ENCODE measurements around the gene GUCA2A.

GUCA2A gene

DNA sequence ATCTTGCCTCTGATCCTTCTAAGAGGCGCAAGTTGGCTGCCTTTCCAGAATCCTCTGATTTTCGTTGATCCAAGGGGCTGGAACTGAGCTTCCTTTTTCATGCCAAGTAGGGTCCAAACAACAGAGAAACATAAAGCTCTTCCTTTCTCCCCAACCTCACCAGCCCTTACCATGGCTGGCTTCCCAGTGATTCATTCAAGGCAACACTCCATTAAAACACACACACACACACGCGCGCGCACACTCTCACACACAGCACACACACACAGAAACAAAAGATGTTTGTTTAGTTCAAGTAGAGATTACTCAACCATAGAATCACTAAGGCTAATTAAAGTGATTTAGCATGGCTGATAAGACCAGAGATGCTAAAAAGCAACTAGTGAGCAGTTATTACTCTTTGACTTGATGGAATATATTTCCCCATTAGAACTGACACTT, 13.0 kb upstream of the GUCA2A start:
- peak in 34 of 51 donors; percentile 10 to 78 (median 46) for DNase-seq

GRCh38 chr1:42176902-42177519, 12.5 kb upstream of the GUCA2A start:
- DNase-seq, result peak in 11 of 51 donors; percentile 3 to 73 (median 12)

DNA sequence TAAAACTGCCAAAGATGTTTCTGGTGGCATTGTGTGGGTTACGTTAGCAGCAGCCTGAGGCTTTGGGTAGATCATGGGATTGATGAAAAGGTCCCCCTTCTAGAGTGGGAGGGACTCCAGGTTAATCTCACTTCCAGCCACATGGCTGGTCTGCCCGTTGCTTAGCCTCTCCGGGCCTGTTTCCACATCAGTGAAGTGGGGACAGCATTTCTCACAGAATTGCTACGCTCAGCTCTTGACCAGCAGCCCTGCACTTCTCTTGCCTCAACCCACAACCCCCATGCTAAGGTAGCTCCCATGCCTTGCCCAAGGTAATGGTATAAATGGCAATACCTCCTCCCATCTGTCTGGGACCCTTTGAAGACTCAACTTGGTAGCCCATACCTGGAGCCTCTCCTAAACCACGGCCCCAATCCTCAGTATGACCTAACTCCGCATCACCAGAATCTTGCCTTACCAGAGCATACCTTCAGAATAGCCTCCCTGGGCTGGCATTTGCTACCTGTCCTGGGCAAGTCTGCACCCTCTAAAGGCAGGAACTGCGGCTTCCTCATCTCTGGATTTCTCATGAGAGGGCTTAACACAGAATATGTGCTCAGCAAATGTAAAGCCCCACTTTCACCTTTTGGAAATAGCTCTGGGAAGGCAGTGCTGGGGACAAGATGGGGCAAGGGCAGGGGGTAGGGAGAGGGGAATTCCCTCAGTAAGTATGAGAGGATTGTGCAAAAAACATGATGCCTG, 10.9 kb upstream of the GUCA2A start:
- no peak for DNase-seq

GRCh38 chr1:42173961-42174735, 9.6 kb upstream of the GUCA2A start:
- peak in 1 of 51 donors; percentile 9 for DNase-seq

- DNase-seq, result peak in 42 of 51 donors; percentile 9 to 75 (median 44)
Measured at GRCh38 chr1:42173155-42173933, 8.8 kb upstream of the GUCA2A start.

DNA sequence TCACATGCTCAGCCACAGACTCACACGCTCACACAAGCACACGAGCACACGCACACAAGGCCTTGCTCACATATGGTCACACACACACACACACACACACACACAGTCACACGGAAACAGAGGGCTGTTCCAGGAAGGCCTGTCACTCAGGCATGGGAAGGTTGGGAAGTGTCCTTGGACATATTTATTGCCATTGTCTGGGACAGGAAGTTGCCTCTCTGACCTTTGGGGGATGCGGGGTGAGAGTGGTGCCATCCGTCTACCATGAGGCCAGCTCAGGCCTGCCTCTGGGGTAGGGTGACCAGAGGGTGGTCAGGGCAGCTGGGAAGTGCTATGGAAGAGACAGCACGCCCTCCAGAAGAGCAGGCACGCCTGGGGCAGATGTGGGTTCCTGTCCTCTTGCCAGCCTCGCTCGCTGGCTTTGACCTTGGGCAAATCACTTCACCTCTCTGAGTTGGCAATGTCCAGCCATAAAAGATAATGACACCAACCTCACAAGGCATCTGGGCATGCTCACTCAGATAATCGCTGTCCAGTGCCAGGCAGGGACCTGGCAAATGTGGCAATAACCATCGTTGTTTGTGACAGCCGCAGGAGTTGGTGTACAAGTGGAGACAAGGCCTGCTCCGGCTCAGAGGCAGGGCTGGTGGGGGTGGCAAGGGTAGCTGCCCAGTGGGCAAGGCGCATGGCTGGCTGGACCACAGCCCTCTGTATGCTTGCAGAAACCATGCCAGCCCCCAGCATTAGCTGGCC, 8.0 kb upstream of the GUCA2A start:
- peak in 2 of 51 donors; percentile 19 to 41 for DNase-seq

DNA sequence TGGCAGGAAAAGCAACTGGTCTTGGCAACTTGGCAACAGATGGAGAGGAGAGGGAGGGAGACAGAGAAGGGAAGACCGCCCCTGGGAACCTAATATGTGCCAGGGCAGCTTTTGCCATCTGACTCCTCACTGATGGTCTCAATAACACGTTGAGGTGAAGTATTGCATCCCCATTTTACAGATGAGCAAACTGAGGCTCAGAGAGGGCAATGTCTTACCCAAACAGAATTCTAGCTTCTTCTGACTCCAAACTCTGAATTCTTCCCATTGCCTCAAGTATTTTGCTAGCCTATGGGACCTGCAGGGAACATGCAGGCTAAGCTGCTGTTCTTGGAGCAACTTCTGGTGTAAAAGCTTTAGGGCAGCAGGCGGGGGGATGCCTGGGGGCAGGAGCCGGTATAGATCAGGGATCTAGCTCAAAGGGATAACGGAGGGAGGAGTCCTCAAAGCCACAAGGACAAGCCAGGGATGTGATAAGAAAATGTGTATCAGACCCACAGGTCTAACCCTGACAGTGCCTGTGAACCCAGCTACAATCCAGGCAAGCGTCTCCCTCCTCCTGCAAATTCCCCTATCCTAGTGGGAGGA, 7.2 kb upstream of the GUCA2A start:
- no peak for DNase-seq

- no peak for DNase-seq
Measured at GRCh38 chr1:42170779-42171621, 6.5 kb upstream of the GUCA2A start.

DNA sequence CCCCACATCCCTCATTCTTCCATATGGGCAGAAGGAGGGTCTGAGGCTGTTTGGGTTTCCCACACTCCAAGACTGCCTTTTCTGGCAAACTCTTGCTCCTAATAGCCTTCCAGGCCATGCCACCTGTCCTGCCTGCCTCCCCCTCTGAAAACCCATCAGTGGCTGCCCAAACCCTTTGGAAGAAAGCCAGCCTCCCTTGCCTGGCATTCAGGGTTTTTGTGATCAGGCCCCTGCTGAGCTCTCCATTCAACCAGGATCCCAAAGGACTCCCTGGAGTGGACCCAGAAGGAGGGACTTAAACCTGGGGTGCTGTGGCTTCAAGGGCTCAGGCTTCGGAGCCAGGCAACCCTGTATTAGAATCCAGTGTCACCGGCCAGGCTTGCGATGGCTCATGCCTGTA, 4.2 kb upstream of the GUCA2A start:
- no peak for DNase-seq

GRCh38 chr1:42168391-42168670, 3.8 kb upstream of the GUCA2A start:
- DNase-seq, result no peak

DNA sequence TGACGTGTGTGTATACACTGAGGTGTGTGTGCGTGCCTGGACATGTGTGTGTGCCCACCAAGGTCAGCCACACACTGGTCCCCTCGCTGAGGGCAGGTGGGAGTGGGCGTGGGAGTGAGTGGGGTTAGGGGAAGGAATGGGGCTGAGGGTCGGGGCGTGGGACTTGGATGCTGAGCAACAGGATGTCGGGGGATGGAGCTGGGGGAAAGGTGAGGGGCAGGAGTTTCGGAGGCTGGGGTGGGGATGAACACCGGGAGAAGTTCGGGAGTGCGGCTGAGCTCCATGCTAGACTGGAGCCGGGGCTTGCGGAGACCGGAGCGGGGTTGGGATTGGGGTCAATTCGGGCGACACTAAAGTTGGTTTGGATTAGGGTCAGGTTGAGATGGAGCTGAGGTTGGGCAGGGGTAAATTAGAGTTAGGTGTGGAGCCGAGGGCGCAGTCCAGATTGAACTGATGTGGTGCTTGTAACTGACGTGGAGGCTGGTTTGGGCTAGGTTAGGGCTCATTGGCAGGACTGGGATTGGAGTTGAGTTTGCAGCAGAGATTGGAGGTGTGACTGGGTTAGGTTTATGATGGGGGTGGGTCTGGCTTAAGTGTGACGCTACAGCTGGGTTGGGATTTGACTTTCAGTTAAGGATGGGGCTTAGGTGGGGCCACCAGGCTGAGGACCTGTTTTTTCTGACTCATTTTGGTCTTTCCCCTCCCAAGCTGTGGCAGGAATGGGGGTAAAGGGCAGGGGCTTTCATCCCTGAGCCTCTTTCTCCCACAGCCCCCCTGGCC, 3.3 kb upstream of the GUCA2A start:
- no peak for DNase-seq

- DNase-seq, result no peak
Measured at GRCh38 chr1:42165511-42166210, 1.1 kb upstream of the GUCA2A start.

DNA sequence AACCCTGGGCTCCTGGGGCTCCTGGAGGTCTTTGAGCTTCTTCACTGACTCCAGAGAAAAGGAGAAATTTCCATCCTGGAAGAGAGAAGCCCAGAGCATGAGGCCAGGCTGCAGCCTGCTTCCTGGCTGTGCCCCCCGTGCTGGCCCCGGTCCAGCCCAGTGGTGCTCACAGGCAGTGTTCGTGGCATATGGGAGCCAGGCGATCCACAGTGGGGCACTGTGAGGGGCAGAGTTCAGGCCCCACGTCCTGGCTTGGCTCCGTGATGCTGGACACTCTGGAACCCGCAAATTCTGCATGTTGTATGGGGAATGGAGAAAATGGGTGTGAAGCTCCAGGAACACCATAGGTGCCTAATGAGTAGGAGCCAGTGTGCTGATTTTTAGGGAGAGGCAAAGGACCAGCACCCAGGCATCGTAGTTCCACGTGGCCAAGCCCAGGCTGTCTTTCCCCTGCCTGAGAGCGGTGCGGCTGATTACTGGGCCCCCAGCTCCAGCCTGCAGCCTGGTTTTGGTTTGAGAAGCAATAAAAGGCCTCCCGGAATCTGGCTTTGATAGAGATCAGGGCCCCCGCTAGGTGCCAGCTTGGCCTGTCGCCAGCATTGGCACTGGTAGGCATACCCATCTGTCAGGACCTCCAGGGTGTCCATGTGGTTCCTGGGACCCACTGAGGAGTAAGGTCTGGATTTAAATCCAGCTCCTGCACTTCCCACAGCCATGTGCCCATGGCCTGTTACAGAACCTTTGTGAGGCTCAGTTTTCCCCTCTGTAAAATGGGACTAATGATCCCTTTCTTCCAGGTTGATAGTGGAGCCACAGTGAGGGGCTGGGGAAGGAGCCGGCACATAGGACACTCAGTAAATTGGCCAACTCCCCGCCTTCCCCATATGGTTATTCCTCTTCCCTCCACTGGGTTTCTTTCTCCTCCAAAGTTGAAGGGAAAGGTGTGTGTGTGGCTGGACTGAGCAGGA, 725 bp downstream of the GUCA2A start:
- no peak for DNase-seq

DNA sequence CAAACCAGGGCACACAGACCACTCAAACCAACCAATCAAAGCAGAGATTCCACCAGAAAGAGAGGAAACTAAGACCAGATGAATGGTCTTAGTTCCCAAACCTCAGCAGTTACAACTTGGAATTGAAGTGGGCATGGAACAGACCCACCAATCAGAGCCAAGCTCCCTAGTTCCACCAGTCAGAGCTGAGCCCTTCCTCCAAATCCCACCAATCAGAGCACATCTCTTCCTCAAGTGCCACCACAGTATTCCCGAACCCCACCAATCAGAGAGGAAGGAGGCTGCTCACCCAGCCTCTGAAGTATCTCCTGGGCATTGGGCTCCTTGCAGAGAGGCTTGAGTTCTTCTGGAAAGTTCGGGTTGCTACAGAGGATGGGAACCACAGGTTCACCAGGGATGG, 1.4 kb downstream of the GUCA2A start:
- DNase-seq, result no peak

DNA sequence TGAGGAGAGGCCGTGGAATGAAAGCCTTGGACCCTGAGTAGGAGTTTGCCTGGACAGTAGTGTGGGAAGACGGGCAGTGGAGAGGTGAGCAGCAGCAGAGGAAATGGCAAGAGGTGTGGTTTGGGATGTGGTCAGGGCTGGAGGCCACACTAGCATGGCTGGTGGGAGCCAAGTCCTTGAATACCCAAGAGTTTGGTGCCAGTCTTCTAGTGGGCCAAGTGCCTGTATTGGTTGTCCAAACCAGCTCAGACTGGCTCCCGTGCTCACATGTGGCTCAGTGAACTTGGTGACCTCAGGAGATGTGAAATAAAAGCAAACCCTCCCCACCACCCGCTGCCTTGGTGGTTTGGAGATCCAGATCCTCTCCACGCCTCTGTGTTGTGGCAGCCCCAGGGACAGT, 2.4 kb downstream of the GUCA2A start:
- DNase-seq, result no peak

DNA sequence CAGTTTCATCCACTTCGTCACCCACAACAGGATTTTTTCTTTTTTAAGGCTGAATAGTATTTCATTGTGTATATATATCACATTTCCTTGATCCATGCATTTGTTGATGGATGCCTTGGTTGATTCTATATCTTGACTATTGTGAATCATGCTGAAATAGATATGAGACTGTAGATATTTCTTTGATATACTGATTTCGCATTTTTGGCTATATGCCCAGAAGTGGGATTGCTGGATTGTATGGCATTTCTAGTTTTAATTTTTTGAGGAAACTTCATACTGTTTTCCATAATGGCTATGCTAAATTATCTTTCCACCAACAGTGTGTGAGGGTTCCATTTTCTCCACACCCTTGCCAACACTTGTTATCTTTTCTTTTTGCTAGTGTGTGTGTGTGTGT, 6.4 kb downstream of the GUCA2A start:
- no peak for DNase-seq

DNA sequence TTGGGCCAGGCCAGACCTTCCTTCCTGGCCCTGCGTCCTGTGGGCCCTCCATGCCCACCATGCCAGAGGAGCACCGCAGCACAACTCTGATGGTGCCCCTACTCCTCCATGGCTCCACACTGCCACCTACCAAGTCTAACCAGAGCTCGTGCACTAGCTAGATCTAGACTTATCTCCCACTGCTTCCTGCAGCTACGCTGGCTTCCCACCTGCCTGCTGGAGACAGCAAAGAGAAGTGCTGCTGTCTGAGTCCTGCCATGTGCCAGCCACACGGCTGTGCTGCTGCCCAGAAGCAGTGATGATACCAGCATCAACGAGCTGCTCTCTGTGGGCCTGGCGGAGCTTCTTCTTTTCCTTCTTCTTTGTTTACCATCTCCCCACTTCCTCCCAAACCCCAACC, 6.9 kb downstream of the GUCA2A start:
- no peak for DNase-seq
